ENCODE results near the gene BCL2.

- TF ChIP-seq CTCF (IDR thresholded peaks at IDR 0.05; ENCODE audit: borderline replicate concordance, extremely low read depth, low read length, poor library complexity, severe bottlenecking) (no peak), EZH2 (IDR thresholded peaks at IDR 0.05; ENCODE audit: borderline replicate concordance, low read depth, low read length, severe bottlenecking) (no peak)
Observed at GRCh38 chr18:63180971-63181376, 138.6 kb downstream of the BCL2 start.
